Upper lobe of left lung (tissue), 6 donors: ENCODE results near the gene TMEM8B. TPM values are rescaled to one million over a fixed set of nuclear protein-coding genes. Genes with fewer than 3 reads are reported as not detected.

ENCODE experiments used
- ATAC-seq, 2 donors: fragments of 200-7000 bp; cut with Tn5 transposase; one replicate each; pipeline ENCODE4 v1.9.1; 2022; ENCODE audit warnings: mild to moderate bottlenecking in 2 of 2, moderate library complexity in 2 of 2; ENCODE audit not compliant: low FRiP score in 2 of 2
- DNase-seq, 2 donors: peaks; one replicate each; pipeline ENCODE4 v3.0.0-alpha.2; 2019 to 2020
- H3K27ac ChIP-seq, 4 donors: fragments of 200-600 bp; sonication (generic); one replicate each; pipeline ENCODE4 v1.5.1; 2016 to 2019
- H3K27me3 ChIP-seq, 4 donors: fragments of 200-600 bp; sonication (generic); one replicate each; pipeline ENCODE4 v1.5.1; 2017 to 2019
- H3K36me3 ChIP-seq, 4 donors: fragments of 200-600 bp; sonication (generic); one replicate each; pipeline ENCODE4 v1.5.1; 2016 to 2019
- H3K4me1 ChIP-seq, 4 donors: fragments of 200-600 bp; sonication (generic); one replicate each; pipeline ENCODE4 v1.5.1; 2018 to 2019
- H3K4me3 ChIP-seq, 4 donors: fragments of 200-600 bp; sonication (generic); one replicate each; pipeline ENCODE4 v1.5.1; 2017 to 2019; ENCODE audit warnings: mild to moderate bottlenecking in 2 of 4, moderate library complexity in 1 of 4
- H3K9me3 ChIP-seq, 4 donors: fragments of 200-600 bp; sonication (generic); one replicate each; pipeline ENCODE4 v1.5.1; 2018 to 2019
- EP300 ChIP-seq, 4 donors: sonication (generic); formaldehyde crosslinking; IDR thresholded peaks; one replicate each; pipeline ENCODE4 v1.5.1; 2017; ENCODE audit warnings: antibody characterized with exemption in 4 of 4, control low read depth in 2 of 4
- POLR2A ChIP-seq, 4 donors: fragments of 450-650 bp; IDR thresholded peaks; one replicate each; pipeline ENCODE4 v1.5.1; 2016 to 2017; ENCODE audit warnings: antibody characterized with exemption in 4 of 4, mild to moderate bottlenecking in 2 of 4
- POLR2AphosphoS5 ChIP-seq, 2 donors: sonication (generic); formaldehyde crosslinking; IDR thresholded peaks; one replicate each; pipeline ENCODE4 v1.5.1; 2017; ENCODE audit warnings: antibody characterized with exemption in 2 of 2
- WGBS, 2 donors: methylation state at CpG; one replicate each; pipeline ENCODE4 v1.1.5; 2017 to 2018; 5-methylcytosine and 5-hydroxymethylcytosine counted together
- total RNA-seq, 6 donors: library from RNA; depleted of rRNA in 4 of 6; stranded (reverse); fragments of >200 nt in 4 of 6; gene quantifications; one replicate each; pipeline versions ENCODE4 v1.1.0 to v1.2.1, GENCODE V29; 2016 to 2021
- TF ChIP-seq, protein P1 (sequence below), 6 experiments: fragments of 450-650 bp in 4 of 6; fragments of 200-600 bp in 2 of 6; sonication (generic) in 2 of 6; IDR thresholded peaks; one replicate each; pipeline ENCODE4 v1.5.1; 2016 to 2019; ENCODE audit warnings: antibody characterized with exemption in 6 of 6
- donor health status: DM: no; HTN: no; CAD: no; lungs with moderate emphysema.
- donor health status: DM: no; HTN: yes; CAD: no; lungs with severe emphysema.

Gene TMEM8B
- total RNA-seq, 6 donors from 2014 or later: 6.5 to 21.0 (median 10.0) TPM

DNA sequence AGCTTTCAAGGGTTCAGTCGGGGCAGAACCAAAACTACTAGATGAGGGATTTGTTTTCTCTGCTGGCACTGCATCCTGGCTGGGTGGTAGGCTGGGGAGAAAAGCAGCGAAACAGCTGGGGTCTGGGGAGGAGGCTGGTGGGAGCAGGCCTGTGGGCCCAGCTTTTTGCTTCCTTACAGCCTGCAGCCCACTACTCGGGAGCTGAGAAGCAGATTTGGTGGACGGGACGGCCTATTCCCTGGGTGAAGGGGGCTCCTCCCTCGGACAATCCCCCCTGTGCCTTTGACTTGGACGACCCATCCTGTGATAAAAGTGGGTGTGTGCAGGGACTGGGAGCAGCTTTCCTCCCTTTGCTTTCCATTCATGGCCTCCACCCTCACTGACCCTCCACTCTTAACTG lies 28.5 kb upstream of the TMEM8B start:
- Histone ChIP-seq H3K27ac (no peak overlapping the region), H3K9me3 (no peaks in the 10 kb centered on the region), H3K27me3 (no peaks in the 10 kb centered on the region), H3K4me1 (peaks cover 0 to 2% (median 0%) of the 10 kb centered on the region in 4 donors), H3K36me3 (peaks cover 0 to 35% (median 20%) of the 10 kb centered on the region in 4 donors), H3K4me3 (no peak overlapping the region)
- WGBS, 2 donors: 88 to 92% methylated on average over 7 of the region's 7 CpGs
- ATAC-seq: no peak
- TF ChIP-seq EP300 (IDR thresholded peaks at IDR 0.05) (no peak), POLR2AphosphoS5 (IDR thresholded peaks at IDR 0.05) (no peak), POLR2A (IDR thresholded peaks at IDR 0.05) (no peak)
- TF ChIP-seq, protein P1, sequence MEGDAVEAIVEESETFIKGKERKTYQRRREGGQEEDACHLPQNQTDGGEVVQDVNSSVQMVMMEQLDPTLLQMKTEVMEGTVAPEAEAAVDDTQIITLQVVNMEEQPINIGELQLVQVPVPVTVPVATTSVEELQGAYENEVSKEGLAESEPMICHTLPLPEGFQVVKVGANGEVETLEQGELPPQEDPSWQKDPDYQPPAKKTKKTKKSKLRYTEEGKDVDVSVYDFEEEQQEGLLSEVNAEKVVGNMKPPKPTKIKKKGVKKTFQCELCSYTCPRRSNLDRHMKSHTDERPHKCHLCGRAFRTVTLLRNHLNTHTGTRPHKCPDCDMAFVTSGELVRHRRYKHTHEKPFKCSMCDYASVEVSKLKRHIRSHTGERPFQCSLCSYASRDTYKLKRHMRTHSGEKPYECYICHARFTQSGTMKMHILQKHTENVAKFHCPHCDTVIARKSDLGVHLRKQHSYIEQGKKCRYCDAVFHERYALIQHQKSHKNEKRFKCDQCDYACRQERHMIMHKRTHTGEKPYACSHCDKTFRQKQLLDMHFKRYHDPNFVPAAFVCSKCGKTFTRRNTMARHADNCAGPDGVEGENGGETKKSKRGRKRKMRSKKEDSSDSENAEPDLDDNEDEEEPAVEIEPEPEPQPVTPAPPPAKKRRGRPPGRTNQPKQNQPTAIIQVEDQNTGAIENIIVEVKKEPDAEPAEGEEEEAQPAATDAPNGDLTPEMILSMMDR (IDR thresholded peaks at IDR 0.05): no peak
- no peak for DNase-seq

DNA sequence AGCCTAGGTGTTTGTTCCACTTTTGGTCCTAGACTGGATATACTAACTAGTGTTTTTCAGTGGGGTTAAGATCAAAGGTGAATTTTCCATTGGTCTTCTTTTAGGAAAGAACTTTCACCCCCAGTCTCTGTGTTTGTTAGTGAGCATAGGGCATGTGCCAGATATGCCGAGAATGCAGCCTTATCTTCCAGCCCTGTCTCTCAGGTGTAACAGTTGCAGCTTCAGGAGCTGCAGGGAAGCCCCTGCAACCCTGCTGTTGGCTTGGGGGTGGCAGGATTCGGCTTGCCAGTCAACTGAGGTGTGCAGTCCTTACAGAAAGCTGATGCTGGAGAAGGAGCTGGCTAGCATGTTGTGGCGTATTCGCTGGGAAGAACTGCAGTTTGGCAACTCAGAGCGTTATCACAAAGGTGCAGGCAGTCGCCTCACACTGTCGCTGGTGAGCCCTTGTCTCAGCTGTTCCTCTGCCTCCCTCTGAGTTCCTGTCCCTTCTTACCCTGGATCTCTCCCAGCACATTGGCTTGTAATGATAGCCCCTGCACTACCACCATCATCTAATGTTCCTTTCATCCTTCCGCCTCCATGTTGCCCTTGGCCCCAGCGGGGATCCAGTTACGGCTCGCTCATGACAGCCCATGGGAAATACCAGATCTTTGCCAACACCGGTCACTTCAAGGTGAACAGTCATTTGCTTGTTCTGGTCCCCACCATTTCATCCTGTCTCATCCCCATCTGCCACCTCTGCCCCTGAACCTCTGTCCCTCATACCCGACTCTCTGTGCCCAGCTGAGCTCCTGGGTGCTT lies 27.5 kb upstream of the TMEM8B start:
- WGBS, 2 donors: 92 to 95% methylated on average over 13 of the region's 13 CpGs
- H3K36me3 ChIP-seq: peaks cover 0 to 45% (median 29%) of the 10 kb centered on the region in 4 donors
- no peak overlapping the region for H3K27ac ChIP-seq
- H3K27me3 ChIP-seq: no peaks in the 10 kb centered on the region
- H3K4me3 ChIP-seq: no peak overlapping the region
- peaks cover 0 to 2% (median 0%) of the 10 kb centered on the region in 4 donors for H3K4me1 ChIP-seq
- no peak for DNase-seq
- TF ChIP-seq POLR2A (IDR thresholded peaks at IDR 0.05) (no peak), EP300 (IDR thresholded peaks at IDR 0.05) (no peak), POLR2AphosphoS5 (IDR thresholded peaks at IDR 0.05) (no peak)
- TF ChIP-seq, protein P1 (IDR thresholded peaks at IDR 0.05): no peak
- no peaks in the 10 kb centered on the region for H3K9me3 ChIP-seq
- ATAC-seq: no peak

DNA sequence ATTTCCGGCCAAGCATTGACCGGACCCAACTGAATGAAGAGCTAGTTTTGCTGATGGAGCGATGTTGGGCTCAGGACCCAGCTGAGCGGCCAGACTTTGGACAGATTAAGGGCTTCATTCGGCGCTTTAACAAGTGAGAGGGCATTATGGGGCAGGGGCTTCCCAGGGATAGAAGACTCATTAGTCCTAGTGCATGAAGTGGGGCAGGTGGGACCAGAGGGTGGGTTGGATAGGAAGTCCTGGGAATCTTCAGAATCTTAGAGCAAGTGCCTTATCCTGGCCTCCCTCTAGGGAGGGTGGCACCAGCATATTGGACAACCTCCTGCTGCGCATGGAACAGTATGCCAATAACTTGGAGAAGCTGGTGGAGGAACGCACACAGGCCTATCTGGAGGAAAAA lies 22.9 kb upstream of the TMEM8B start:
- peaks cover under 1 to 4% (median 2%) of the 10 kb centered on the region in 4 donors for H3K4me1 ChIP-seq
- TF ChIP-seq, protein P1 (IDR thresholded peaks at IDR 0.05): no peak
- TF ChIP-seq EP300 (IDR thresholded peaks at IDR 0.05) (no peak), POLR2A (IDR thresholded peaks at IDR 0.05) (no peak), POLR2AphosphoS5 (IDR thresholded peaks at IDR 0.05) (no peak)
- H3K27ac ChIP-seq: no peak overlapping the region
- no peaks in the 10 kb centered on the region for H3K27me3 ChIP-seq
- no peak overlapping the region for H3K4me3 ChIP-seq
- peaks cover 0 to 68% (median 38%) of the 10 kb centered on the region in 4 donors for H3K36me3 ChIP-seq
- DNase-seq (no peak), ATAC-seq (no peak)
- WGBS, 2 donors: 97 to 98% methylated on average over 8 of the region's 8 CpGs
- no peaks in the 10 kb centered on the region for H3K9me3 ChIP-seq

DNA sequence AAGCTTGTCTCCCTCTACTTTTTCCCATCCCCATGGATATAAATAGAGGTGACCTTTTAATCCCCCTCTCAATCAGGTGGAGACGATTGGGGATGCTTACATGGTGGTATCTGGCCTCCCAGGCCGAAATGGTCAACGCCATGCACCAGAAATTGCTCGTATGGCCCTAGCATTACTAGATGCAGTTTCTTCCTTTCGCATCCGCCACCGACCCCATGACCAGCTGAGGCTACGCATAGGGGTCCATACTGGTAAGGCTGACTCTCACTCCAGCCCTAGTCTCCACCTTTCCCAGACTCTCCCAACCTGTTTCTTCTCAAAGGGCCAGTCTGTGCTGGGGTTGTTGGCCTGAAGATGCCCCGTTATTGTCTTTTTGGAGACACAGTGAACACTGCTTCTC lies 20.6 kb upstream of the TMEM8B start:
- TF ChIP-seq POLR2AphosphoS5 (IDR thresholded peaks at IDR 0.05): no peak
- TF ChIP-seq POLR2A (IDR thresholded peaks at IDR 0.05): no peak
- TF ChIP-seq EP300 (IDR thresholded peaks at IDR 0.05): no peak
- H3K27ac ChIP-seq: no peak overlapping the region
- peaks cover 0 to 52% (median 24%) of the 10 kb centered on the region in 4 donors for H3K36me3 ChIP-seq
- ATAC-seq: no peak
- DNase-seq: no peak
- no peaks in the 10 kb centered on the region for H3K27me3 ChIP-seq
- H3K9me3 ChIP-seq: no peaks in the 10 kb centered on the region
- 92 to 93% methylated on average over 9 of the region's 9 CpGs for WGBS, 2 donors
- peaks cover 21 to 24% (median 23%) of the 10 kb centered on the region in 4 donors for H3K4me1 ChIP-seq
- H3K4me3 ChIP-seq: no peak overlapping the region

DNA sequence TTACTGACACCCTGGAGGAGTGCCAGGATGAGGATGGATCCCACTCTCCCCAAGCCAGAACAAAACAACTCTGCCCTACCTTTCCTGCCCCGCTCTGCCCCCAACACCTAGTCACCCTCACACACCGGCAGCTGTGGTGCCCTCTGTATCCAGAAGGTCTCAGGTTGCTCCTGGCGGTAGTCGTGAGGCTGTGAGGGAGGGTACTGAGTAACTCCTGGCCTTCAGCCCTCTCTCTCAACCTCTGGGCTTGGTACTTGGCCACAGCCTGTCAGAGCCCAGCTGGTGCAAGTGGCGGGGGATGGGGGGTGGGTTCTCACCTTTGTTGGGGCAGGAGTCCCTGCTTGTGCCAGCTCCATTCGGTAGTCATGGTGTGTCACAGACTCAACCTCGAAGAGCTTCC lies 18.9 kb upstream of the TMEM8B start:
- Histone ChIP-seq H3K9me3 (no peaks in the 10 kb centered on the region), H3K4me3 (no peak overlapping the region), H3K27ac (no peak overlapping the region), H3K36me3 (peaks cover 0 to 44% (median 23%) of the 10 kb centered on the region in 4 donors), H3K27me3 (no peaks in the 10 kb centered on the region), H3K4me1 (peaks cover 29 to 36% (median 34%) of the 10 kb centered on the region in 4 donors)
- WGBS, 2 donors: 92% methylated on average over 2 to 7 of the region's 7 CpGs
- DNase-seq (no peak), ATAC-seq (no peak)
- no peak for TF ChIP-seq POLR2A (IDR thresholded peaks at IDR 0.05)
- no peak for TF ChIP-seq EP300 (IDR thresholded peaks at IDR 0.05)
- TF ChIP-seq, protein P1 (IDR thresholded peaks at IDR 0.05): no peak
- no peak for TF ChIP-seq POLR2AphosphoS5 (IDR thresholded peaks at IDR 0.05)
